GM12892 (cell line): ENCODE measurements around the gene SORCS2.

Source experiments
- POLR2A ChIP-seq: IDR thresholded peaks from 2 replicates; pipeline ENCODE4 v1.6.1; 2011; ENCODE audit warnings: low read depth, low read length, control low read depth
- POLR2AphosphoS5 ChIP-seq: IDR thresholded peaks from 2 replicates; pipeline ENCODE4 v1.6.1; 2011; ENCODE audit warnings: low read depth, low read length, control low read depth
- TAF1 ChIP-seq: IDR thresholded peaks from 2 replicates; pipeline ENCODE4 v1.6.1; 2011; ENCODE audit warnings: low read depth, mild to moderate bottlenecking, control low read depth, low read length, borderline replicate concordance

DNA sequence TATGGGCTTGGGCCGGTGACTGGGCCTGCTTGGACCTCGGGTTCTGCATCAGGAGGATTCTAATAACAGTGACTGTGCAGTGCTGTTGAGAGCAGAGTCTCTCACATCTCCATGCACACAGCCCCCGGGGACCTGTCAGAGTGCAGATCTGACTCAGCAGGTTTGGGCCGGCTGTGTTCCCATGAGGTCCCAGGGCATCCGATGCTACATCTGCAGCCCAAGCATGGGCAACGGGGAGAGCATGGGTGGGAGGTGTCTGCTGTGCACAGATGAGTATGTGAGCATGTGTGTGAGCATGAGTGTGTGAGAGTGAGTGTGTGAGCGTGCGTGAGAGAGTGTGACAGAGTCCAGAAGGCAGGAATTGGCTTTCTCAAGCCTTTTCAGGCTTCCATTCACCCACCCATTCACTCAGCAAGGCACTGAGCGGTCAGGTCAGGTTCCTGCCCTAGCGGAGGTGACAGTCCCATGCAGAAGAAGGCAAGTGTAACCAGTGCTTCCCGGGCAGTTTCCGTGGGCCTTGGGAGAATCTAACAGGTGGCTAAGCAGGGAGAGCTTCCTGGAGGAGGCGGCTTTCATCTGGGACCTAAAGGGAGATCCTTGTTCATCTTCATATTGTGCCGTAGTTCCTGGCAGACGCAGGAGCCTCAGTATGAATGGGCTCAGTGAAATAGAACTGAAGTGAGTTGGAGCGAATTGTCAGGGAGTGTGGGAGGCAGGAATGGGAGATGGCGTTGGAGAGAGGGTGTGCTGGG, 62.6 kb downstream of the SORCS2 start:
- TF ChIP-seq POLR2A (no peak), POLR2AphosphoS5 (no peak), TAF1 (no peak)
